Caki2 (cell line): ENCODE results near the gene WBP2NL. TPM values are rescaled to one million over a fixed set of nuclear protein-coding genes. Genes with fewer than 3 reads are reported as not detected.
"Not testable (repeated sequence)": the region's sequence is repeated elsewhere in the genome, so short reads cannot be mapped to it uniquely, and the experiment has no call there.

Experiments
- DNase-seq: peaks from one replicate; pipeline ENCODE4 v3.0.0-alpha.2; 2015; ENCODE audit warnings: low read depth
- in situ Hi-C: cut with HindIII; loops from 2 replicates; pipeline ENCODE4 v1.10.0; 2016; ENCODE audit warnings: low sequenced_read_pairs, low pct_unique_long_range_greater_than_20kb, mixed read lengths
- total RNA-seq: library from RNA; depleted of rRNA; stranded (reverse); fragments of >200 nt; shearing (Covaris generic); gene quantifications from 2 replicates; pipeline ENCODE4 v1.2.3, GENCODE V29; 2014; ENCODE audit warnings: low replicate concordance

WBP2NL gene
- total RNA-seq, 1 experiment from 2014 or later: 3.2 TPM

DNA sequence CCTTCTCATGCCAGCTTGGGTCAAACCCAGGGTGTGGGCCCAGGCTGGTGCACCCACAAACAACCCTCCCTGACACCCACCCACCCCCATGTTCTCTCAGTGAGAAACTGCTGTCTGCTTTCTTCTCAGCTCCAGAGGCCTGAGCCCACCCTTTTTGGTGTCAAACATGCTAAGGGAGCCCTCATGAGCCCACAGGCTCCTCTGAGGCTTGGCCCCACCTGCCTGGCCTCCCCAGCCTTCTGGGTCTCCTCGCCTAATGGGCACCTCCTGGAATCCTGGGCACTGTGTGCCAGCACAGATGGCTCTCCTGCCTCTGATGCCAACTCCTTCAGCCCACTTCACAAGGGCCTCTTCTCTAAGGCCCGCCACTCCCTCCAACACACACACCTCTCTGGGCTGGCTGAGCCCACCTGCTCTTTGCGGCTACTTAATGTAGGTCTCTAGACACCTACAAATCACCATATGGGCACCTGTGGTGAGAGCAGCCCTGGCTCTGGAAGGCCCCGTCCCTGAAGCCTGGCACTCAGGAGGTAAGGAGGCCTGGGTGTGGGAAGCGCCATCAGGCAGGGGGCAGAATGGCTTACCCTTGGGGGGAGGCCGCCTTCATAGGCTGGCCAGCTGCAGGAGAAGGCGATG, 67.7 kb downstream of the WBP2NL start:
- in situ Hi-C loops: no loop called here
- DNase-seq: no peak

DNA sequence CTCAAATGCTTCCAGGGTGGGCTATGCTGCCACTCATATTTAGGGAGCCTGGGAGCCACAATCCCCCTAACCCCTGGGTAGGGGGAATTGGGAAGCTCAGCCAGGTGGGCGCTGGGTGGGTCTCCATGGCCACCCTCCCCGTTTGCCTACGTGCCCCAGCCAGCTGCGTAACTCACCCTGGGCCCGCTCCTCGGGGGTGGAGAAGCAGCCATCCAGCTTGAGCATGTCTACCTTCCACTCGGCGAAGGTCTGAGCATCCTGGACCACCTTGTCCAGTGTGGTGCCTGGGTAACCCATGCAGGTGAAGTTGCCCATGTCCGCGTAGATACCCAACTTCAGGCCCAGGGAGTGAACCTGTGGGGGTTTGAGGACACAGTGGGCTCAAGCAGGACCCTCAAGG, 68.3 kb downstream of the WBP2NL start:
- in situ Hi-C loops: no loop called here
- no peak for DNase-seq

DNA sequence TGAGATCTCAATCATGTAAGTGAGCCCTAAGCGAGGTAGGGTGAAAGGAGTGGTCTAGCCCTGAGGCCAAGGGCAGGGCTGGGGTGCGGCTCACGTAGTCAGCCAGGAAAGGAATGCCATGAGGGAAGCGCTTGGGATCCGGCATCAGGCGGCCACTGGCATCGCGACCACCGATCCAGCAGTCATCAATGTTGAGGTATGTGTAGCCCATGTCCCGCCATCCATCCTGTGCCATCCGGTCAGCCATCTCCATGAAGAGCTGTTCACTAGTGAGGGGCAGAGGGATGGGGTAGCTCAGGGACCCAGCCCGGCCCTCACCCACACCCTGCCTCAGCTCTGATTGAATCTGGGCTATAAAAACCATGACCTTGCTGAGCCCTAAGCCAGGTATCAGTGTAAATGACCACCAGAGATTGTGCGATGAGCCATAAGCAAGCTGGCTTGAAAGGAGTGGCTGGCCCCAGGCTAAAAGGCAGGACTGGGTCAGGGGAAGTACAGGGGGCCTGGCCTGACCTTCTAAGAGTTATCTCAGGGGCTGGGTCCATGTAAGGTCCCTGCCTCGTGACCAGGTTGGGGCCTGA, 69.2 kb downstream of the WBP2NL start:
- no peak for DNase-seq
- in situ Hi-C loops: no loop called here

DNA sequence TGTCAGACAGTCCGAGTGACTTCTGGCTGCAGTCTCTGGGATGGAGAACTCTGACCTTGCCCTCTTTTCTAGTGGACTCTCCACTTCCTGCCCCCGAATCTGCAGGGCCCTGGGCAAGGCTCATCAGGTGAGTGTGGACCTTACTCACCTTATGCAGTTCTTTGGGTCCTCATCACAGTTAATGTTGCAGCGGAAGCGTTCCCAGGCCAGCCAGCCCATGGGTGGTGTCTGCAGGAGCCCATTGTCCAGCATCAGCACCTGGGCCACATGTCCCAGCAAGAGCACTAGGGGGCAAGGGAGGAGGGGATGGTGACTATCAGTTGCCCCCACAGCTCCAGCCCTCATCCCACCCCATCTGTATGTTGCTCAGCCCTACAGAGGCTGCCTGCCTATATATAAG, 69.7 kb downstream of the WBP2NL start:
- DNase-seq: no peak
- in situ Hi-C loops: no loop called here

DNA sequence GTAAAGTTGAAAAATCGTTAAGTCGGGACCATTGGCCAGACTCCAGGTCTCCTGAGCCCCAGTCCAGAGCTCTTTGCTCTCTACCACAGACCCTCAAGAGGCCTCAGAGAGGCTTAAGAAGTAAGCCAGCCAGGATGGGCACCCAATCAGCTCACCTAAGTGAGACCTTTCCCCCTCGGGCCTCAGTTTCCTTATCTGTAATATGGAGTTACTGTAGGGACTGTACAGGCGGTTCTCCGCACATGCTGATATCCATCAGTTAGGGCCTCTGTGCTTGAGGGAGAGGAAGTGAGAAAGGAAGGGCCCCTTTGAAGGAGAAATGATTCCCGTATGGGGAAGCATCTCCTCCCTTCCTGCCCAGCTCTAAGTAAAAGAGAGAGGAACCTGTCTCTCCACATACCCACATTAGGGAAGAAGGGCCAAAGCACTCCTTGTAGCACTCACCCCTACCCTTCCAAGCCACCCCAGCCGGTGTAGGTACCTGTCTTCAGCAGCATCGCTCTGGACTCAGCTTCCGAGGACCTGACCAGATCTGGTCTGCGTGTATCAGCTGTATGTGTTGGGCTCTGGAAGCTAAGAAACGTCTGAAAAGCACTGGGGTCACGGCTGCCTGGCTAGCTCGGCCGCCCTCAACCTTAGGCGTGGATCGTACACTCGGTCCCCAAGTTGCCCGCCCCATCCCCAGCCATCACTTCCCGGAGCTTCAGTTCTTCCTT, 71.4 kb downstream of the WBP2NL start:
- no peak for DNase-seq
- in situ Hi-C loops: no loop called here

DNA sequence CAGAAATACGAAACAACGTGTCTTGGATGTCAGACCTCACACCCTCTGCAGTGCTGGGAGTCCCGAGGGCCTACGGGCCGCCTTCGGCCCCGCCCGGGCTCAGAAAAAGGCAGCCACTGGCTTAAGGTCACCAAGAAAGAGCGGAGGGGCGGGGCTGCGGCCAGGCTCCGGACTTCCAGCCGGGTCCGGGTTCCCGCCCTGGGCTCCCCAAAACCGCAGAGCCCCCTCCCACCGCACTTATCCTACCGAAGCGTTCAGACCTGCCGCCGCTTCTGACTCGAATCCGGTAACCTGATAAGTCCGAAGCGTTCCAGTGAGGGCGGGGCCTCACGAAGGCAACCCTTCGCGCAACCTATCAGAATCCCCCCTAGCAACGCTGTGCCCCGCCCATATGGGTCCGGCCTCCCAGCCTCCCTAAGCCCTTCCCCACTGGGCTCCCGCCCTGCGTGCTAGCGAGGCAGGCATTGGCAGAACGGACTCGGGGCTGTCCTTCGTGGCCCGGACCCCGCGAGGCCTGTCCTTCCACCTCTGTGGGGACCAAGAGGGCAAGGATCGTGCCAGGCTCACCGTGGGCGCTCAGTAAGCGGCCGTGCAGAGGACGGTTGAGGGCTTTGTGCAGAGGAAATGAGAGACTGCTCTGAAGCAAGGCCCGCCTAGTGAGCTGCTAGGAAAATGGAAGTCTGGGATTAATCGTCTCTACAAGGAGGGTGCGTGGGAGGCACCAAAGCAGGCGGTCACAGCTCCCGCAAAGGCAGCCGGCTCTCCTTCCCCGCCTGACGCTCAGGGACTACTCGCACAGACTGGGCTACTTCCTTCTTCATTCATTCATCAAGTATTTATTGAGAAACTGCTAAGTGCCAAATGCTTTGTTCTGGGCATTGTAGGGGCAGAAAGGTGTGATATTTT, 72.2 kb downstream of the WBP2NL start, which contains the start of gene NAGA:
Gene NAGA, minus strand, starts transcription at position 296 of the 906 bp plus-strand sequence. CDS start 515 bp downstream, outside the sequence.
- in situ Hi-C loops: no loop called here
- DNase-seq: peak; percentile 97

DNA sequence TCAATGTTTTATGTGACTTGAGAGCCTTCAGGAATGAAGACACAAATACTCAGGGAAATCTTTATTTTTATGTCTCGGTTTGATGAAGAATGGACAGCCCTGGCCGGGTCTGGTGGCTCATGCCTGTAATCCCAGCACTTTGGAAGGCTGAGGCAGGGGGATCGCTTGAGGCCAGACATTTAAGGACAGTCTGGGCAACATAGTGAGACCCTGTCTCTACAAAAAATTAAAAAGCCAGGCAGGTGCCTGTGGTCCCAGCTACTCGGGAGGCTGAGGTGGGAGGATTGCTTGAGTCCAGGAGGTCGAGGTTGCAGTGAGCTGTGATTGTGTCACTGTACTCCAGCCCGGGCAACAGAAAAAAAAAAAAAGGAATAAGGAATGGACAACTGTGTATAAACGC, 72.9 kb downstream of the WBP2NL start:
- in situ Hi-C loops, DNase-seq: not testable (repeated sequence)

DNA sequence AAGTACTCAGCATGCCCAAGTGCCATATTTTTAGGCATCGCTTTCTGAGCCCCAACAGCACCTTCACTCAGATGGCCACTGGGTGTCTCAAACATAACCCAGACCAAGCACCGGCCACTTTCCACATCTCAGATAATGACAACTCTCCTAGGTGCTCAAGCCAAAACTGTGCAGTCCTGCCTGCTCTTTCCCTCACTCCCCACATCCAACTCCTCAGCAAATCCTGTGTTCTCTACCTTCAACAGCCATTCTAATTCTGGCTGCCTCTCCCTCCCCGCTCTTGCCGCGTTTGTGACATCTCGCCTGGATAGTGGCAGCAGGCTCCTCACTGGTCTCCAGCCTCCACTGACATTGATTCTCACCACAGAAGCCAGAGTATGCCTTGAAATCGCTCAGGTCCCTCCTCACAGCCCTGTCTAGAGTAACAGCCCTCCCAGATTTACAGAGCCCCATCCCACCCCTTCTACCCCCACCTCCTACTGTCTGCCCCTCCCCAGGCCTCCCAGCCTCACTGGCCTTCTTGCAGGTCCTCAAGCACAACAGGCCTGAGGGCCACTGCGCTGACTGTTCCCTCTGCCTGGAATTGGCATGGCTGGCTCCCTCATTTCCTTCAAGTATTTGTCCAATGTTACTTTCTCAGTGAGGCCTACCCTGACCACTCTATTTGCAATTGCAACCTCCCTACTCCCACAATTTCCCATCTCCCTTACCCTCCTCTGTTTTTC, 74.2 kb downstream of the WBP2NL start:
- in situ Hi-C loops: no loop called here
- no peak for DNase-seq

DNA sequence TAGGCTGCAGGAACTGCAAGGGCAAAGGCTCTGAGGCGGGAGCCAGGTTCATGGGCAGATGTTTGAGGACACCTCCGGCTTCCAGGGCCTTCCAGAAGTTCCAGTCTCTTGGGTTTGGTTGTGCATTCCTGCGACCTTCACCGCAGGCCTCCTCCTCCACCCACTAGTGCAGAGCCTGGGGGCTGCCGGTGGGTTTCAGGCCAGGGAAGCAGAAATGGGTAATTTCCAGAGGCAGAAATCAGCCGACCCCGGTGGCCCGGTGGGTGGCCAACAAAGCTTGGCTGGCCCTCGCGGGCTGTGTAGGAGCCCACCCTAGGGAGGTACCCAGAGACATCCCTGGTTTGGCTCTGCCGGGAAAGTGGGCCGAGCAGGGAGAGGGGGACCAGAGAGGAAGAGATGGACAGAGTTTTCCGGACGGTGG, 75.0 kb downstream of the WBP2NL start:
- in situ Hi-C loops: no loop called here
- DNase-seq: no peak

DNA sequence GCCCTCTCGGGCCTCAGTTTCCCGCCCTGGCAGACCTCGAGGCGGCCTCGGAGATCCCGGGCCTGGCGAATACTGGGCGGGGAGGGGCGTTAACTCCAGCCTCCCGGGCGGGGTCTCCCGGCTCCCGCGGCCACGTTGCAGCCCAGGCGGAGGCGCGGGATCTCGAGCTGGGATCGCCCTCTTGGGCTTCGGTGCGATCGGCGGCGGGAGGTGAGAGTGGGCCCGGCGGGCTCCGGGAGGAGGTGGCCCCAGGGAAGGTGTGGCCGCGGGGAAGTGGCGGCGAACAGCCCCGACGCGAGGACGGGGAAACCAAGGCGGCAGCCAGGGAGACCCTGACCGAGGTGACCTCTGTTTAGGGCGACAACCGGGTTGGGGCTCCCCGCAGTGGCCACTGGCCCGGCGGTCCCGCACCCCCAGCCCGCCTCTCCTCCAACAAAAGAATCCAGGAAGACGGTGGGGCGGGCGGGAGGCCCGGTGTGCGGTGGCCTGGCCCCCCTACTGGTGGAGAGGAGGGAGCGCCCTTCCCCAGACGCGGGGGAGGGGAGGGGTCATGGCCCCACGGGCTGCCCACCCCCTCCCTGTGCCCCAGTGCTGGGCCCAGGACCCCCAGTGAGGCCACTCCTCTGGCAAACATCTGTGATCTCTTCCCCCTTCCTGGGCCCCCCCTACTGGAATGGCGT, 75.7 kb downstream of the WBP2NL start, which contains the start of gene PHETA2:
Gene PHETA2, plus strand, starts transcription at position 117 of the 680 bp plus-strand sequence. CDS start 3,046 bp downstream, outside the sequence.
- in situ Hi-C loops: no loop called here
- DNase-seq: no peak

DNA sequence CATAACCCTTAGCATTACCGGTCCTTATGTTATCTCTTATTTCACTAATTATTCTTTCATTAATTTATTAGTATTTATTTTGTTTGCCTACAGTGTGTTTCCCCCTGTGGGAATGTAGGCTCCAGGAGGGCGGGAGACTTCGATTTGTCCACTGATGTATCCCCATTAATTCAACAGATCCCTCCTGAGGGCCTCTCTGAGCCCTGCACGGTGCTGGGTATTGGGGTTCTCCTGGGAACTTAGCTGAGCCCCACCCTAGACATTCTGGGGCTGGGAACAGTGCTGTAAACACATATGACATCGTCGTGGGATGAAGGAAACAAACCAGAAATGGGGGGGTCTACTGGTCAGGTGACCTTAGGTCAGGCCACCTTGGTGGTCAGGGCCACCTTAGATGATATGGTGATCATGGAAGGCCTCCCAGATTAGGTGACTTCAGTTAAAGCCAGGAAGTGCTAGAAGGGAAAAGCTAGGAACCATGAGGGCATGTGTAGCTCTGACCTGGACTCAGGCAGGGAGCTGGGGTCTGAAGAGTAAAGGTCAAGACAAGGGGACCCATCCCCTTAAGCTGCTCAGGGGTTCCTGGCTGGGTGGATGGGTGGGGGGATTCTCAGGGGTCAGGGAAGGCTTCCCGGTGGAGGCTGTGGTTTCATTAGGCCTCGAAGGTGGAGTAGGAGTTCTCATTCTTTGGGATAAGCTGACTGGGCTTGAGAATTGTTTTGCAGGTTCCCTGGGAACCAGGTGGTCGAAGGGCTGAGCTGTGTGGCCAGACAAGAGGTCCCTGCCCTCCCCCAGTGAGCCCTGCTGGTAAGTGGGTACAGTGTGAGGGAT, 76.5 kb downstream of the WBP2NL start:
- no peak for DNase-seq
- in situ Hi-C loops: loop anchor here (25.0 kb wide), 1 partner anchor 112 kb away; no protein-coding TSS in a partner anchor

DNA sequence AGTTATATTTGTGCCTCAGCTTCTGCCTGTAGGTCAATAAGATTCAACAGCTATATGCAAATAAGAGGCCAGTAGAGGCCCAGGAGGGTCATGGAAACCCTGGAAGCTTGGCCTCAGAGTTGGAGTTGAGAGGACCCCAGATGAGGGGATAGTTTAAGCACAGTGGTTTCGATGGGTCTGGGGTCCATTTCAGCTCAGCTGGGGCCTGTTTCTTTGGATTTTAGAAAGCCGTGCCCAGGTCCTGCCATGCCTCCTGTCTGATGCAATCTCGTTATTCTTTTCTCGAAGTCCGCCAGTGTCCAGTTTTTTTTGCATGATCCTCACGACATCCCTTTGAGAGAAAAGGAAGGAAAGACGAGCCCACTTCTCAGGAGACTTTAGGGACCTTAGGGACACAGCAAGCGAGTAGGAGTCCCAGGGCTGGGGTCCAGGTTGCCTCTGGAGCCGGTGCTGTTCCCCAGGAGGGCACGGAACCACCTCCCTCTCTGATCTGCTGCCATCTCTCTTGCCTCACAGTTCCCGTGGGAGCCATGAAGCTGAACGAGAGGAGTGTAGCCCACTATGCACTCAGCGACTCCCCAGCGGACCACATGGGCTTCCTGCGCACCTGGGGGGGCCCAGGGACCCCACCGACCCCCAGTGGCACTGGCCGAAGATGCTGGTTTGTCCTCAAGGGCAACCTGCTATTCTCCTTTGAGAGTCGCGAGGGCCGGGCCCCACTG, 78.3 kb downstream of the WBP2NL start:
- DNase-seq: no peak
- in situ Hi-C loops: loop anchor here (25.0 kb wide), 1 partner anchor 110 kb away; no protein-coding TSS in a partner anchor

DNA sequence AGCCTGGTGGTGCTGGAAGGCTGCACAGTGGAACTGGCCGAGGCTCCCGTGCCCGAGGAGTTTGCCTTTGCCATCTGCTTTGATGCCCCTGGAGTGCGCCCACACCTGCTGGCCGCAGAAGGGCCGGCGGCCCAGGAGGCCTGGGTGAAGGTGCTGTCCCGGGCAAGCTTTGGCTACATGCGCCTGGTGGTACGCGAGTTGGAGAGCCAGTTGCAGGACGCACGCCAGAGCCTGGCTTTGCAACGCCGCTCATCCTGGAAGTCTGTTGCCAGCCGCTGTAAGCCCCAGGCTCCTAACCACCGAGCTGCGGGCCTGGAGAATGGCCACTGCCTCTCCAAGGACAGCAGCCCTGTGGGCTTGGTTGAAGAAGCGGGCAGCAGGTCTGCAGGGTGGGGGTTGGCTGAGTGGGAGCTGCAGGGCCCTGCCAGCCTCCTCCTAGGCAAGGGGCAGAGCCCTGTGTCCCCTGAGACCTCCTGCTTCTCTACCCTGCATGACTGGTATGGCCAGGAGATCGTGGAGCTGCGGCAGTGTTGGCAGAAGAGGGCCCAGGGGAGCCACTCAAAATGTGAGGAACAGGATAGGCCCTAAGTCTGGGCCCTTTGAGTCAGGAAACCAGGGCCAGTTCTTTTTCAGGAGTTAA, 79.0 kb downstream of the WBP2NL start:
- no peak for DNase-seq
- in situ Hi-C loops: loop anchor here (25.0 kb wide), 1 partner anchor 110 kb away; no protein-coding TSS in a partner anchor
